ENCODE data around the gene SUSD2.

GRCh38 chr22:24164243-24164642, 17.0 kb upstream of the SUSD2 start:
- no peak for TF ChIP-seq EP300 (IDR thresholded peaks at IDR 0.05)
- TF ChIP-seq CTCF (IDR thresholded peaks at IDR 0.05) = no peak
- TF ChIP-seq POLR2A (IDR thresholded peaks at IDR 0.05) = no peak

Data from suprapubic skin (tissue), 3 donors.